ENCODE data around the gene MYBPC2.

MYBPC2 gene

GRCh38 chr19:50410109-50410508, 22.6 kb upstream of the MYBPC2 start:
- no peak for DNase-seq (ENCODE audit: low read depth)

- DNase-seq (ENCODE audit: low read depth): no peak
Measured at GRCh38 chr19:50412419-50412818, 20.3 kb upstream of the MYBPC2 start.

GRCh38 chr19:50413096-50413495, 19.6 kb upstream of the MYBPC2 start:
- no peak for DNase-seq (ENCODE audit: low read depth)

- no peak for DNase-seq (ENCODE audit: low read depth)
Measured at GRCh38 chr19:50413531-50413930, 19.2 kb upstream of the MYBPC2 start.

DNA sequence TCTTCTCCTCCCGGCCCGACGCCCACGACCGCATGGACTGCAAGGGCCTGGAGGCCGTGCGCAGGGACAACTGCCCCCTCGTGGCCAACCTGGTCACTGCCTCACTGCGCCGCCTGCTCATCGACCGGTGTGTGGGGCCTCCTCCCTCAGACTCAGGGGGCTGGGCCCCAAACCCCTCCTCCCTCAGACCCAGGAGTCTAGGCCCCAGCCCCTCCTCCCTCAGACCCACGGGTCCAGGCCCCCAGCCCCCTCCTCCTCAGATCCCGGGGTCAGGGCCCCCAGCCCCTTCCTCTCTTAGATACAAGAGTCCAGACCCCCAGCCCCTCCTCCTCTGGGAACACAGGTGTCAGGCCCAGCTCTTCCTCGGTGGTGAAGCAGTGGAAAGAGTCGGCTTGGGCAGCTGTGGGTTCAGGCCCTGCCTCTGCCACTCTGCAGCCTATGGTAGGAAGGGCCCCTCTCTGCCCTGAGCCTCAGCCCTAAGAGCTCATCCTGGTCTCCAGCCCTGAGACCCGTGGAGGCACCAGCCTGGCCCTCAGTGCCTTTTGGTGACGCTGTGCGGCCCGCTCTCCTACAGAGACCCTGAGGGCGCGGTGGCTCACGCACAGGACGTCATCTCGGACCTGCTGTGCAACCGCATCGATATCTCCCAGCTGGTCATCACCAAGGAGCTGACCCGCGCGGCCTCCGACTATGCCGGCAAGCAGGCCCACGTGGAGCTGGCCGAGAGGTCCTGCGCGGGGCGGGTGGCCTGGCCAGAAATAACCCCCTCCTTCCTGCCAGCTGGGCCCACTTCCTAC, 17.6 kb upstream of the MYBPC2 start:
- no peak for DNase-seq (ENCODE audit: low read depth)

GRCh38 chr19:50415661-50416033, 17.0 kb upstream of the MYBPC2 start:
- DNase-seq (ENCODE audit: low read depth): no peak

GRCh38 chr19:50416034-50416977, 16.4 kb upstream of the MYBPC2 start:
- DNase-seq (ENCODE audit: low read depth): no peak

GRCh38 chr19:50417111-50418081, 15.3 kb upstream of the MYBPC2 start:
- DNase-seq (ENCODE audit: low read depth): no peak

GRCh38 chr19:50418176-50419021, 14.3 kb upstream of the MYBPC2 start, which contains the start of gene SPIB:
SPIB (plus strand) TSS chr19:50418938; CDS start chr19:50418963, 25 bp downstream.
- DNase-seq (ENCODE audit: low read depth): no peak

DNA sequence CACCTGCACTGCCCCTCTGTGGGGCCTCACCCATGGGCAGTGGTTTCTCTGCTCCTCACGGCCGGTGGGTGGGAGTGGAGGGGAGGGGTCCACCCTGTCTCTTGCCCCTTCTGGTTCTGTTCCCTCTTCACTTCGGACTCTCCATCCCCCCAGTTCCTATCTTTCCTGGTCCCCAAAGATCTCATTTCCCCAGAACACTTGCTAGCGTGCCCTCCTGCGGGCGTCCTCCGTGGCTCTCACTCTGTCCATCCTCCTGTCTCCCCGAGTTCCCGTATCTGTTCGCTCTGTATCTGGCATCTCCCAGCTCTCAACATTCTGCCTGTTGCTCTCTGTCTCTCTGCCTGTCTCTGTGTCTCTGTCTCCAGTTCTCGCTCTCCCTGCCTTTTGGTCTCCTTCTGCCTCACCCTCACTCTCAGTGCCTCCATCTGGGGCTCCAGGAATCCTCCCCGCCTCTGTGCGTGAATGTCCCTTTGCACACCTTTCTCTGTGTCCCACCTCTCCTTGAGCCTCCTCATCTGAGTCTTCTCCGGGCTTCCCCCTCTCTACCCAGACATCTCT, 13.6 kb upstream of the MYBPC2 start:
- DNase-seq (ENCODE audit: low read depth): no peak

- no peak for DNase-seq (ENCODE audit: low read depth)
Measured at GRCh38 chr19:50419580-50420035, 13.1 kb upstream of the MYBPC2 start.

DNA sequence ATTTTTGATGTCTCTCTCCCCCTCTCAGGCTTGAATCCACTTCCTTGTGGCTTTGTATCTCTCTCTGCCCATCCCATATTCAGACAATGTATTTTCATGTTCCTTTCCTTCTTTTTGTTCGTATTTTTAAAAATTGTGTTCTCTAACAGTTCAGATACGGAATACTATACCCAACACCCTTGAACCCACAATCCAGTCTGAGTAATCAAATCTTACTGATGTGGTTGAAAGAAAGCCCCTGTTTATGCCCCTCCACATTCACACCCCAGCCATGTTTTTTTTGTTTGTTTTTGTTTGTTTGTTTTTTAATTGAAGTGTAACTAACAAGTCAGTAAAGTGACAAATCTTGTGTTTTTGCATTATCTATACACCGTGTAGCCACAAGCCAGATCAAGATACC, 12.6 kb upstream of the MYBPC2 start:
- DNase-seq (ENCODE audit: low read depth): no peak

DNA sequence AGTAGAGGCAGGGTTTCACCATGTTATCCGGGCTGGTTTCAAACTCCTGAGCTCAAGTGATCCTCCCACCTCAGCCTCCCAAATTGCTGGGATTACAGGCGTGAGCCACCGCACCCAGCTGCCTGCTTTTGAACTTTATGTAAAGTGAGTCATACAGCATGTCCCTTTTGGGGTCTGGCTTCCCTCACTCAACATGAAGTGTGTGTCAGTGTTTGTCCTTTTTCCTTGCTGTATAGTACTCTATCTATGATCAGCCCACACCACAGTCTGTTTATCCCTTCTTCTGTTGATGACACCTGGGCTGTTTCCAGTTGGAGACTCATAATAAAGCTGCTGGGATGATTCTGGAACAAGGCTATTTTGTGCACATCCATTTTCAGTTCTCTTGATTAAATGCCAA, 11.9 kb upstream of the MYBPC2 start:
- DNase-seq (ENCODE audit: low read depth): no peak

DNA sequence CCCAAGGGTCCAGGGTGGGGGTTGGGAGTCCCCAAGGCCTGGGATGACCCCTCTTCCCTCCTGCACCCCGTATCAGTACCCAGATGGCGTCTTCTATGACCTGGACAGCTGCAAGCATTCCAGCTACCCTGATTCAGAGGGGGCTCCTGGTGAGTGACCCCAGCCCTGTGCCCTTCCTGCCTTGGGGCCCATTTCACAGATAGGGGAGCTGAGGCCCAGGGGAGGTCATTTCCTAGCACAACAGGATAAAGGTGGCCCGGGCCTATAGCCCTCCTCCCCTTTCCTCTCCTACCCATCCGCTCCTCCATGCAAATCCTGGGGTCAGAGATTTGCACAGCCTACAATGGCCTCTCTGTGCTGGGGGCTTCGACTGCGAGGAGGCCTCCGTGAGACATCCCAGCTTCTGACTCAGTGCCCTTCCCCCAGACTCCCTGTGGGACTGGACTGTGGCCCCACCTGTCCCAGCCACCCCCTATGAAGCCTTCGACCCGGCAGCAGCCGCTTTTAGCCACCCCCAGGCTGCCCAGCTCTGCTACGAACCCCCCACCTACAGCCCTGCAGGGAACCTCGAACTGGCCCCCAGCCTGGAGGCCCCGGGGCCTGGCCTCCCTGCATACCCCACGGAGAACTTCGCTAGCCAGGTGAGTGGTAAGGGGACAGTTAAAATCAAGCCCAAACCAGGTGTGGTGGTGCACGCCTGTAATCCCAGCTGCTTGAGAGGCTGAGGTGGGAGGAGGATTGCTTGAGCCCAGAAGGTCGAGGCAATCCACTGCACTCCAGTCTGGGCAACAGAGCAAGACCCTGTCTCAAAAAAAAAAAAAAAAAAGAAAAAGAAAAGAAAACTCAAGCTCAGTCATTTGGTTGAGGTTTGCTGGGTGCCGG, 10.1 kb upstream of the MYBPC2 start:
- DNase-seq (ENCODE audit: low read depth): no peak

DNA sequence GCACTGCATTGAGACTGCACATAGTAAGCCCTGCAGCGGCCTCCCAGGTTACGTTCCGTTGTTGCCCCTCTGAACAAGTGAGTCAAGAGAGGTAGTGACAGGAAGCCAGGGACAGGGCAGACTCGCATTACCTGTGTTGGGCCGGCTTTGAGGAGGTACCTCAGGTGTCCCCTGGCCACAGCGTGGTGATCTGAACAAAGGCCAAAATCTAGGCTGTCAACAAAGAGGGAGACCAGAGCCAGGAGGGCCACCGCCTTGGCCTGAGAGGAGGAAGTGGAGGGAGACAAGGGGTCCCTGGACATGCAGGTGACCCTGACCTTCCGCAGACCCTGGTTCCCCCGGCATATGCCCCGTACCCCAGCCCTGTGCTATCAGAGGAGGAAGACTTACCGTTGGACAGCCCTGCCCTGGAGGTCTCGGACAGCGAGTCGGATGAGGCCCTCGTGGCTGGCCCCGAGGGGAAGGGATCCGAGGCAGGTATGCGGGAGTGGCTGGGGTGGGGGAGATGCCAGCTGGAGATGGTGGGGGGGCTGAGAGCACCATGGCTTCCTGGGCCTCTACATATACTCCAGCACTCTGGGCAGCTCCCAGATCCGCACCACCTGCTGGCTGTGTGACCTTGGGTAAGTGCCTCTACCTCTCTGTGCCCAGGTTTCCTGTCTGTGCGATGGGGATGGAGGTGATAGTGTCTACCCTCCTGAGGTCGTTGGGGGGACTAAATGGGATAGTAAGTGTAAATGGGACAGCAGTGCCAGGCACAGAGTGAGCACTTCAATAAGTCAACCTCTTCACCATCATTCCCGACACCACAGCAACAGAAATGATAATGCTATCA, 9.2 kb upstream of the MYBPC2 start:
- DNase-seq (ENCODE audit: low read depth): no peak

DNA sequence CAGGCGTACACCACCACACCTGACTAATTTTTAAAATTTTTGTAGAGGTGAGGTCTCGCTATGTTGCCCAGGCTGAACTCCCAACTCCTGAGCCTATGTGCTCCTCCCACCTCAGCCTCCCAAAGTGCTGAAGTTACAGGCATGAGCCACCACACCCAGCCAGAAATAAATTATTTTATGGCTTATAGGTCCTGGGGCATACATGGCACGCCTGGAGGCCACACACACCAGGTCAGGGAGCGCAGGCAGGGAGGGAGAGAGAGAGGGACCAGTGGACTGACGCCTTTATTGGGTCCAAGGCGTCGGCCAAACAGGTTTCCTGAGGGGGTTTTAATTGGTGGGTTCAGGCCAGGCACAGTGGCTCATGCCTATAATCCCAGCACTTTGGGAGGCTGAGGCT, 7.1 kb upstream of the MYBPC2 start:
- no peak for DNase-seq (ENCODE audit: low read depth)

DNA sequence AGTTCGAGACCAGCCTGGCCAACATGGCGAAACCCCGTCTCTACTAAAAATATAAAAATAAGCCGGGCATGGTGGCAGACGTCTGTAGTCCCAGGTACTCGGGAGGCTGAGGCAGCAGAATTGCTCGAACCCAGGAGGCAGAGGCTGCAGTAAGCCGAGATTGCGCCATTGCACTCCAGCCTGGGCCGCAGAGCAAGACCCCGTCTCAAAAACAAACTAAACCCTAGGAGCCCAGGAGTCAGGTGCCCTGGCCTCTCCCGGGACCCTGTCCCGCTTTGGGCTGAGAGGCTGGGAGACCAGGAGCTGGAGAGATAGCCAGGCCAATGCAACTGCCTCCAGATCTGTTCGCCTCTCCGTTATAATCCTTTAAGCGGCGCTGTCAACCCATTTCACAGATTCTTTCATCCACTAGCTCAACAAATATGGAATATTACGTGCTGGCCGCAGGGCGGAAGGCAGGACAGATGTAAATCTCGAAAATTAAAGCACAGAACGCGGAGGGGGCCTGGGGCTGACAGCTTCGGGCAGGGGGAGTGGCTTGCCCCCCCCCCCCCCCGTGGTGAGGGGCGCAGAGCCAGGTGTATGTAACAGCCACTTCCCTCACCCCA, 5.3 kb upstream of the MYBPC2 start:
- DNase-seq (ENCODE audit: low read depth): no peak

- no peak for DNase-seq (ENCODE audit: low read depth)
Measured at GRCh38 chr19:50427997-50428425, 4.7 kb upstream of the MYBPC2 start.

All from HS-5 (cell line).